GM18502 (cell line): ENCODE data around the gene SPAG9.
"Not testable (repeated sequence)": the region's sequence is repeated elsewhere in the genome, so short reads cannot be mapped to it uniquely, and the experiment has no call there.

ENCODE experiments used
- ATAC-seq: cut with Tn5 transposase; IDR thresholded peaks from one replicate; pipeline ENCODE4 v1.9.1; 2021; ENCODE audit warnings: mild to moderate bottlenecking; ENCODE audit not compliant: unreplicated experiment, poor library complexity

The SPAG9 gene

GRCh38 chr17:51097708-51098446 lies 22.8 kb downstream of the SPAG9 start:
- ATAC-seq: no peak

GRCh38 chr17:51091635-51092034 lies 29.0 kb downstream of the SPAG9 start:
- no peak for ATAC-seq

- ATAC-seq: not testable (repeated sequence)
These were observed 31.8 kb downstream of the SPAG9 start for GRCh38 chr17:51088868-51089267.

GRCh38 chr17:51088287-51088686 lies 32.4 kb downstream of the SPAG9 start:
- ATAC-seq: no peak

- no peak for ATAC-seq
These were observed 33.5 kb downstream of the SPAG9 start for GRCh38 chr17:51087072-51087757.

GRCh38 chr17:51085150-51085805 lies 35.4 kb downstream of the SPAG9 start:
- no peak for ATAC-seq

- no peak for ATAC-seq
These were observed 36.7 kb downstream of the SPAG9 start for GRCh38 chr17:51083981-51084380.

GRCh38 chr17:51083364-51083763 lies 37.3 kb downstream of the SPAG9 start:
- not testable (repeated sequence) for ATAC-seq

- ATAC-seq: no peak
These were observed 41.6 kb downstream of the SPAG9 start for GRCh38 chr17:51079049-51079448.

GRCh38 chr17:51078009-51078592 lies 42.6 kb downstream of the SPAG9 start:
- no peak for ATAC-seq

- no peak for ATAC-seq
These were observed 43.8 kb downstream of the SPAG9 start for GRCh38 chr17:51076821-51077220.

GRCh38 chr17:51071556-51071955 lies 49.1 kb downstream of the SPAG9 start:
- ATAC-seq: no peak

- no peak for ATAC-seq
These were observed 55.2 kb downstream of the SPAG9 start for GRCh38 chr17:51065466-51065865.

- ATAC-seq: no peak
These were observed 56.5 kb downstream of the SPAG9 start for GRCh38 chr17:51064061-51064735.

- ATAC-seq: no peak
These were observed 60.3 kb downstream of the SPAG9 start for GRCh38 chr17:51060396-51060795.

GRCh38 chr17:51059781-51060180 lies 60.9 kb downstream of the SPAG9 start:
- ATAC-seq: no peak

GRCh38 chr17:51057534-51057933 lies 63.1 kb downstream of the SPAG9 start:
- no peak for ATAC-seq

GRCh38 chr17:51056813-51057510 lies 63.7 kb downstream of the SPAG9 start:
- no peak for ATAC-seq

GRCh38 chr17:51054748-51055147 lies 65.9 kb downstream of the SPAG9 start:
- ATAC-seq: peak; percentile 40

GRCh38 chr17:51052235-51052634 lies 68.4 kb downstream of the SPAG9 start:
- no peak for ATAC-seq
